K562 (cell line): ENCODE measurements around the gene HSD17B3. TPM values are rescaled to one million over a fixed set of nuclear protein-coding genes. Genes with fewer than 3 reads are reported as not detected.

ENCODE experiments used
- ATF7 ChIP-seq: fragments of 450-650 bp; IDR thresholded peaks from 2 replicates; pipeline ENCODE4 v1.7.1; 2014; ENCODE audit warnings: mild to moderate bottlenecking, moderate library complexity
- BHLHE40 ChIP-seq: IDR thresholded peaks from 2 replicates; pipeline ENCODE4 v1.6.1; 2011; ENCODE audit warnings: low read length, improper control_type of control experiment
- CBFA2T2 ChIP-seq: fragments of 450-650 bp; conservative IDR thresholded peaks from 2 replicates; pipeline ENCODE4 v1.6.1; 2017; ENCODE audit warnings: mild to moderate bottlenecking
- CBX8 ChIP-seq: fragments of 200-600 bp; sonication (generic); IDR thresholded peaks from 2 replicates; pipeline ENCODE4 v1.6.1; 2012; ENCODE audit warnings: borderline replicate concordance, mixed run types, low read depth, mild to moderate bottlenecking, moderate library complexity, mixed read lengths, low read length, control low read depth, inconsistent platforms; ENCODE audit not compliant: poor library complexity, severe bottlenecking; ENCODE audit errors: extremely low read depth
- CEBPB ChIP-seq: fragments of 450-650 bp; IDR thresholded peaks from 2 replicates; pipeline ENCODE4 v1.6.1; 2016; ENCODE audit warnings: missing genetic modification characterization, missing compliant biosample characterization
- CREB1 ChIP-seq, 2 experiments: sonication (generic) in 1 of 2; formaldehyde crosslinking in 1 of 2; IDR thresholded peaks; 2 replicates each; pipeline versions ENCODE4 v1.6.1 to v1.8.0; 2012 to 2022; ENCODE audit warnings: inconsistent platforms in 1 of 2, mild to moderate bottlenecking in 1 of 2, missing genetic modification reagents in 1 of 2, moderate library complexity in 1 of 2
- CREM ChIP-seq: IDR thresholded peaks from 2 replicates; pipeline ENCODE4 v1.6.1; 2014; ENCODE audit warnings: antibody characterized with exemption, low read depth
- ETV5 ChIP-seq: sonication (generic); formaldehyde crosslinking; IDR thresholded peaks from 2 replicates; pipeline ENCODE4 v1.4.0; 2020; ENCODE audit warnings: low read depth, mild to moderate bottlenecking, missing genetic modification reagents
- L3MBTL2 ChIP-seq: fragments of 450-650 bp; IDR thresholded peaks from 2 replicates; pipeline ENCODE4 v1.6.1; 2016; ENCODE audit warnings: mild to moderate bottlenecking, moderate library complexity
- MTA3 ChIP-seq: fragments of 450-650 bp; formaldehyde crosslinking; IDR thresholded peaks from 2 replicates; pipeline ENCODE4 v1.6.1; 2017; ENCODE audit warnings: mild to moderate bottlenecking, borderline replicate concordance
- NBN ChIP-seq: fragments of 450-650 bp; IDR thresholded peaks from 2 replicates; pipeline ENCODE4 v1.6.1; 2016; ENCODE audit warnings: low read depth, mild to moderate bottlenecking
- SMAD2 ChIP-seq: fragments of 150-350 bp; IDR thresholded peaks from 2 replicates; pipeline ENCODE4 v1.6.1; 2014; ENCODE audit warnings: low read depth, mild to moderate bottlenecking, low read length
- ZNF766 ChIP-seq: fragments of 200-800 bp; sonication (Bioruptor generic); conservative IDR thresholded peaks from 2 replicates; pipeline ENCODE4 v1.6.1; 2016; ENCODE audit warnings: missing genetic modification characterization, missing compliant biosample characterization
- polyA plus RNA-seq, 8 experiments: library from polyadenylated mRNA; depleted of rRNA in 4 of 8; stranded (reverse) in 5 of 8; unstranded in 3 of 8; fragments of >200 nt; fragmentation: Nextera tagmentation in 2 of 8; fragmentation: Illumina TruSeq in 1 of 8; extraction: Ambion mirVana in 2 of 8; extraction: Trizol in 1 of 8; gene quantifications; 2 replicates each; pipeline versions ENCODE4 v1.2.1 to v1.2.3, GENCODE V29; 2011 to 2014; ENCODE audit warnings: inconsistent platforms in 1 of 8, missing spikeins in 1 of 8
- total RNA-seq, 7 experiments: library from RNA; depleted of rRNA in 6 of 7; stranded (reverse); fragments of >200 nt in 6 of 7; fragmentation: Illumina TruSeq in 2 of 7; extraction: Trizol in 2 of 7; gene quantifications; 2 replicates each; pipeline versions ENCODE4 v1.2.1 to v1.2.3, GENCODE V29; 2011 to 2021; ENCODE audit warnings: low replicate concordance in 1 of 7
- TF ChIP-seq, protein P1 (sequence below): fragments of 450-650 bp; IDR thresholded peaks from 2 replicates; pipeline ENCODE4 v1.6.1; 2014; ENCODE audit warnings: low read depth, mild to moderate bottlenecking, moderate library complexity, borderline replicate concordance
- TF ChIP-seq, protein P2 (sequence below): sonication (generic); formaldehyde crosslinking; IDR thresholded peaks from 2 replicates; pipeline ENCODE4 v1.8.0; 2022; ENCODE audit warnings: mild to moderate bottlenecking, missing genetic modification reagents, borderline replicate concordance
- TF ChIP-seq, protein P3 (sequence below): sonication (generic); formaldehyde crosslinking; IDR thresholded peaks from 2 replicates; pipeline ENCODE4 v1.8.1; 2023; ENCODE audit warnings: missing genetic modification reagents, mild to moderate bottlenecking, borderline replicate concordance
- TF ChIP-seq, protein P4 (sequence below): fragments of 200-800 bp; sonication (Bioruptor generic); IDR thresholded peaks from 2 replicates; pipeline ENCODE4 v1.6.1; 2017; ENCODE audit warnings: missing genetic modification characterization, missing compliant biosample characterization

Gene HSD17B3
- total and polyA plus RNA-seq, 9 of the 15 experiments (the other 6 are each of a cell fraction or from before 2014, with no cell fraction given), result not detected

DNA sequence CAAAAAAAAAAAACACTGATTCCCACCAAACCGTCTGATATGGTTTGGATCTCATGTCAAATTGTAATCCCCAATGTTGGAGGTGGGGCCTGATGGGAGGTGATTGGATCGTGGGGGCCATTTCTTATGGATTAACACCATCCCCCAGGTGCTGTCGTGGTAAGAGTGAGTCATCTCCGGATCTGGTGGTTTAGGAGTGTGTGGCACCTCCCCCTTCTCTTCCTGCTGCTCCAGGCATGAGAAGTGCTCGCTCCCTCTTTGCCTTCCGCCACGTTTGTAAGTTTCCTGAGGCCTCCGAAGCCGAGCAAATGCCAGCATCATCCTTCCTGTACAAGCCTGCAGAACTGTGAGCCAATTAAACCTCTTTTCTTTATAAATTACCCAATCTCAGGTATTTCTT lies 45.2 kb downstream of the HSD17B3 start (continued):
- TF ChIP-seq, protein P1, sequence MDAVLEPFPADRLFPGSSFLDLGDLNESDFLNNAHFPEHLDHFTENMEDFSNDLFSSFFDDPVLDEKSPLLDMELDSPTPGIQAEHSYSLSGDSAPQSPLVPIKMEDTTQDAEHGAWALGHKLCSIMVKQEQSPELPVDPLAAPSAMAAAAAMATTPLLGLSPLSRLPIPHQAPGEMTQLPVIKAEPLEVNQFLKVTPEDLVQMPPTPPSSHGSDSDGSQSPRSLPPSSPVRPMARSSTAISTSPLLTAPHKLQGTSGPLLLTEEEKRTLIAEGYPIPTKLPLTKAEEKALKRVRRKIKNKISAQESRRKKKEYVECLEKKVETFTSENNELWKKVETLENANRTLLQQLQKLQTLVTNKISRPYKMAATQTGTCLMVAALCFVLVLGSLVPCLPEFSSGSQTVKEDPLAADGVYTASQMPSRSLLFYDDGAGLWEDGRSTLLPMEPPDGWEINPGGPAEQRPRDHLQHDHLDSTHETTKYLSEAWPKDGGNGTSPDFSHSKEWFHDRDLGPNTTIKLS, result peak; percentile 87
- TF ChIP-seq NBN, result peak; percentile 59; the same call in 1 of the 2 replicates
- TF ChIP-seq BHLHE40, result 0 out of 2 replicates have a peak, but pooled peaks have one; percentile 24
- TF ChIP-seq, protein P2, sequence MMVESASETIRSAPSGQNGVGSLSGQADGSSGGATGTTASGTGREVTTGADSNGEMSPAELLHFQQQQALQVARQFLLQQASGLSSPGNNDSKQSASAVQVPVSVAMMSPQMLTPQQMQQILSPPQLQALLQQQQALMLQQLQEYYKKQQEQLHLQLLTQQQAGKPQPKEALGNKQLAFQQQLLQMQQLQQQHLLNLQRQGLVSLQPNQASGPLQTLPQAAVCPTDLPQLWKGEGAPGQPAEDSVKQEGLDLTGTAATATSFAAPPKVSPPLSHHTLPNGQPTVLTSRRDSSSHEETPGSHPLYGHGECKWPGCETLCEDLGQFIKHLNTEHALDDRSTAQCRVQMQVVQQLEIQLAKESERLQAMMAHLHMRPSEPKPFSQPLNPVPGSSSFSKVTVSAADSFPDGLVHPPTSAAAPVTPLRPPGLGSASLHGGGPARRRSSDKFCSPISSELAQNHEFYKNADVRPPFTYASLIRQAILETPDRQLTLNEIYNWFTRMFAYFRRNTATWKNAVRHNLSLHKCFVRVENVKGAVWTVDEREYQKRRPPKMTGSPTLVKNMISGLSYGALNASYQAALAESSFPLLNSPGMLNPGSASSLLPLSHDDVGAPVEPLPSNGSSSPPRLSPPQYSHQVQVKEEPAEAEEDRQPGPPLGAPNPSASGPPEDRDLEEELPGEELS (CRISPR knock-in tag), result no peak
- TF ChIP-seq CEBPB, result no peak
- TF ChIP-seq, protein P3, sequence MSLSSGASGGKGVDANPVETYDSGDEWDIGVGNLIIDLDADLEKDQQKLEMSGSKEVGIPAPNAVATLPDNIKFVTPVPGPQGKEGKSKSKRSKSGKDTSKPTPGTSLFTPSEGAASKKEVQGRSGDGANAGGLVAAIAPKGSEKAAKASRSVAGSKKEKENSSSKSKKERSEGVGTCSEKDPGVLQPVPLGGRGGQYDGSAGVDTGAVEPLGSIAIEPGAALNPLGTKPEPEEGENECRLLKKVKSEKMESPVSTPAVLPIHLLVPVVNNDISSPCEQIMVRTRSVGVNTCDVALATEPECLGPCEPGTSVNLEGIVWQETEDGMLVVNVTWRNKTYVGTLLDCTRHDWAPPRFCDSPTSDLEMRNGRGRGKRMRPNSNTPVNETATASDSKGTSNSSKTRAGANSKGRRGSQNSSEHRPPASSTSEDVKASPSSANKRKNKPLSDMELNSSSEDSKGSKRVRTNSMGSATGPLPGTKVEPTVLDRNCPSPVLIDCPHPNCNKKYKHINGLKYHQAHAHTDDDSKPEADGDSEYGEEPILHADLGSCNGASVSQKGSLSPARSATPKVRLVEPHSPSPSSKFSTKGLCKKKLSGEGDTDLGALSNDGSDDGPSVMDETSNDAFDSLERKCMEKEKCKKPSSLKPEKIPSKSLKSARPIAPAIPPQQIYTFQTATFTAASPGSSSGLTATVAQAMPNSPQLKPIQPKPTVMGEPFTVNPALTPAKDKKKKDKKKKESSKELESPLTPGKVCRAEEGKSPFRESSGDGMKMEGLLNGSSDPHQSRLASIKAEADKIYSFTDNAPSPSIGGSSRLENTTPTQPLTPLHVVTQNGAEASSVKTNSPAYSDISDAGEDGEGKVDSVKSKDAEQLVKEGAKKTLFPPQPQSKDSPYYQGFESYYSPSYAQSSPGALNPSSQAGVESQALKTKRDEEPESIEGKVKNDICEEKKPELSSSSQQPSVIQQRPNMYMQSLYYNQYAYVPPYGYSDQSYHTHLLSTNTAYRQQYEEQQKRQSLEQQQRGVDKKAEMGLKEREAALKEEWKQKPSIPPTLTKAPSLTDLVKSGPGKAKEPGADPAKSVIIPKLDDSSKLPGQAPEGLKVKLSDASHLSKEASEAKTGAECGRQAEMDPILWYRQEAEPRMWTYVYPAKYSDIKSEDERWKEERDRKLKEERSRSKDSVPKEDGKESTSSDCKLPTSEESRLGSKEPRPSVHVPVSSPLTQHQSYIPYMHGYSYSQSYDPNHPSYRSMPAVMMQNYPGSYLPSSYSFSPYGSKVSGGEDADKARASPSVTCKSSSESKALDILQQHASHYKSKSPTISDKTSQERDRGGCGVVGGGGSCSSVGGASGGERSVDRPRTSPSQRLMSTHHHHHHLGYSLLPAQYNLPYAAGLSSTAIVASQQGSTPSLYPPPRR, result no peak
- TF ChIP-seq, protein P4, sequence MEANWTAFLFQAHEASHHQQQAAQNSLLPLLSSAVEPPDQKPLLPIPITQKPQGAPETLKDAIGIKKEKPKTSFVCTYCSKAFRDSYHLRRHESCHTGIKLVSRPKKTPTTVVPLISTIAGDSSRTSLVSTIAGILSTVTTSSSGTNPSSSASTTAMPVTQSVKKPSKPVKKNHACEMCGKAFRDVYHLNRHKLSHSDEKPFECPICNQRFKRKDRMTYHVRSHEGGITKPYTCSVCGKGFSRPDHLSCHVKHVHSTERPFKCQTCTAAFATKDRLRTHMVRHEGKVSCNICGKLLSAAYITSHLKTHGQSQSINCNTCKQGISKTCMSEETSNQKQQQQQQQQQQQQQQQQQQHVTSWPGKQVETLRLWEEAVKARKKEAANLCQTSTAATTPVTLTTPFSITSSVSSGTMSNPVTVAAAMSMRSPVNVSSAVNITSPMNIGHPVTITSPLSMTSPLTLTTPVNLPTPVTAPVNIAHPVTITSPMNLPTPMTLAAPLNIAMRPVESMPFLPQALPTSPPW, result peak; percentile 31; the same call in 1 of the 2 replicates
- TF ChIP-seq CREM, result peak; percentile 82
- TF ChIP-seq CBX8, result no peak
- peak; percentile 69; the same call in 1 of the 2 replicates for TF ChIP-seq MTA3
- no peak for TF ChIP-seq SMAD2
- TF ChIP-seq ZNF766 (CRISPR knock-in tag), result peak; percentile 85
- peak; percentile 99 for TF ChIP-seq ETV5 (CRISPR knock-in tag)
- TF ChIP-seq CREB1 (IDR thresholded peaks at IDR 0.05), result 0 out of 2 replicates have a peak, but pooled peaks have one; percentile 23
- TF ChIP-seq CREB1 (CRISPR knock-in tag; IDR thresholded peaks at IDR 0.05), result no peak
- peak; percentile 88 for TF ChIP-seq L3MBTL2
- 0 out of 2 replicates have a peak, but pooled peaks have one; percentile 24 for TF ChIP-seq CBFA2T2
- TF ChIP-seq ATF7, result peak; percentile 82
